Measurements from ENCODE around the gene UBE2V1.

The UBE2V1 gene

DNA sequence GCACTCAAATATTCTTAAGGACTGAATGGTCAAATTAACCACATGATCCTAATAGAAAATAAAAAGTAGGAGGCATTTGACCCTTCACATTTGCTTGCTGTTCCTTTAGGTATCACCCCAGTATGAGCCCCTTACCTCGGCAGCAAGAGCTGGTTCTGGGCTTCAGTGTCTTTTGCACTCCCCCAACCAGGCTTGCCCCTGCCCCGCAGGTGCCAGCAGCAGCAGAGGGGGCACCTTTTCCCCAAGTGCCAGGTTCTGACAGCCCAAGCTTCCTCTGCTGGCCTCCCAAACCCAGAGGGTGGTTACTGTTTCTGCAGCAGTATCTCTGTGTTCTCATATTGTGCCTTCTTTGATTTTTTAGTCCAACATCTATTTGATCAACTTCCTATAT is 23.2 kb downstream of the UBE2V1 start:
- H3K4me1 ChIP-seq (ENCODE audit: control extremely low read depth in 1 of 4, control insufficient read depth in 4 of 4, insufficient read depth in 4 of 4, low read length in 3 of 4): peaks cover 8 to 28% (median 20%) of the 10 kb centered on the region in 4 experiments
- 100% methylated on average over 2 of the region's 2 CpGs for whole genome bisulfite sequencing (ENCODE audit: insufficient coverage)
- H3K4me3 ChIP-seq (ENCODE audit: control insufficient read depth in 1 of 7, extremely low read depth in 1 of 7, insufficient read depth in 4 of 7, low read depth in 2 of 7, low read length in 6 of 7): no peak overlapping the region
- DNase-seq: no peak
- no peaks in the 10 kb centered on the region for H3K27me3 ChIP-seq (replicated peaks in 2 of 5; ENCODE audit: control insufficient read depth in 4 of 5, insufficient read depth in 5 of 5, low read length in 4 of 5)
- CTCF ChIA-PET: interaction anchor here (1.0 to 2.0 kb wide), 3 partner anchors 8 to 11 kb away, joined by 3 to 9 read pairs (median 4); no protein-coding TSS in a partner anchor
- POLR2A ChIA-PET: no interaction called here
- H3K27ac ChIP-seq (ENCODE audit: insufficient read depth in 1 of 2, low read depth in 1 of 2, low read length in 2 of 2, poor library complexity in 1 of 2, severe bottlenecking in 2 of 2): no peak overlapping the region
- no peaks in the 10 kb centered on the region for H3K9me3 ChIP-seq (ENCODE audit: control extremely low read depth in 1 of 5, control insufficient read depth in 4 of 5, insufficient read depth in 2 of 5, low read depth in 1 of 5, low read length in 4 of 5)
- H3K36me3 ChIP-seq (ENCODE audit: control insufficient read depth in 4 of 4, insufficient read depth in 4 of 4, low read length in 3 of 4): peaks cover 9 to 34% (median 24%) of the 10 kb centered on the region in 4 experiments

GRCh38 chr20:50089140-50089786 is 23.7 kb downstream of the UBE2V1 start:
- Histone ChIP-seq H3K27me3 (replicated peaks in 2 of 5; ENCODE audit: control insufficient read depth in 4 of 5, insufficient read depth in 5 of 5, low read length in 4 of 5) (no peaks in the 10 kb centered on the region), H3K36me3 (ENCODE audit: control insufficient read depth in 4 of 4, insufficient read depth in 4 of 4, low read length in 3 of 4) (peaks cover 9 to 29% (median 20%) of the 10 kb centered on the region in 4 experiments), H3K4me1 (ENCODE audit: control extremely low read depth in 1 of 4, control insufficient read depth in 4 of 4, insufficient read depth in 4 of 4, low read length in 3 of 4) (peaks cover 8 to 28% (median 21%) of the 10 kb centered on the region in 4 experiments), H3K9me3 (ENCODE audit: control extremely low read depth in 1 of 5, control insufficient read depth in 4 of 5, insufficient read depth in 2 of 5, low read depth in 1 of 5, low read length in 4 of 5) (no peaks in the 10 kb centered on the region), H3K27ac (ENCODE audit: insufficient read depth in 1 of 2, low read depth in 1 of 2, low read length in 2 of 2, poor library complexity in 1 of 2, severe bottlenecking in 2 of 2) (no peak overlapping the region), H3K4me3 (ENCODE audit: control insufficient read depth in 1 of 7, extremely low read depth in 1 of 7, insufficient read depth in 4 of 7, low read depth in 2 of 7, low read length in 6 of 7) (no peak overlapping the region)
- no peak for DNase-seq
- CTCF ChIA-PET: interaction anchor here (1.0 to 2.0 kb wide), 6 partner anchors 8 to 90 kb away, joined by 3 to 9 read pairs (median 4); no protein-coding TSS in a partner anchor
- WGBS (ENCODE audit: insufficient coverage): 100% methylated on average over 2 of the region's 5 CpGs
- POLR2A ChIA-PET: no interaction called here

GRCh38 chr20:50088022-50088421 is 24.9 kb downstream of the UBE2V1 start:
- H3K27ac ChIP-seq (ENCODE audit: insufficient read depth in 1 of 2, low read depth in 1 of 2, low read length in 2 of 2, poor library complexity in 1 of 2, severe bottlenecking in 2 of 2): no peak overlapping the region
- no peaks in the 10 kb centered on the region for H3K9me3 ChIP-seq (ENCODE audit: control extremely low read depth in 1 of 5, control insufficient read depth in 4 of 5, insufficient read depth in 2 of 5, low read depth in 1 of 5, low read length in 4 of 5)
- peaks cover 9 to 30% (median 20%) of the 10 kb centered on the region in 4 experiments for H3K36me3 ChIP-seq (ENCODE audit: control insufficient read depth in 4 of 4, insufficient read depth in 4 of 4, low read length in 3 of 4)
- no peak overlapping the region for H3K4me3 ChIP-seq (ENCODE audit: control insufficient read depth in 1 of 7, extremely low read depth in 1 of 7, insufficient read depth in 4 of 7, low read depth in 2 of 7, low read length in 6 of 7)
- ChIA-PET POLR2A (no interaction called here), CTCF (interaction anchor here (1.1 to 2.0 kb wide), 4 partner anchors 9 to 91 kb away, joined by 3 to 9 read pairs (median 5); no protein-coding TSS in a partner anchor)
- no peak for DNase-seq
- H3K4me1 ChIP-seq (ENCODE audit: control extremely low read depth in 1 of 4, control insufficient read depth in 4 of 4, insufficient read depth in 4 of 4, low read length in 3 of 4): peaks cover 8 to 30% (median 24%) of the 10 kb centered on the region in 4 experiments
- no CpG with 5 or more reads among the region's 2 CpGs for WGBS (ENCODE audit: insufficient coverage)
- H3K27me3 ChIP-seq (replicated peaks in 2 of 5; ENCODE audit: control insufficient read depth in 4 of 5, insufficient read depth in 5 of 5, low read length in 4 of 5): no peaks in the 10 kb centered on the region

DNA sequence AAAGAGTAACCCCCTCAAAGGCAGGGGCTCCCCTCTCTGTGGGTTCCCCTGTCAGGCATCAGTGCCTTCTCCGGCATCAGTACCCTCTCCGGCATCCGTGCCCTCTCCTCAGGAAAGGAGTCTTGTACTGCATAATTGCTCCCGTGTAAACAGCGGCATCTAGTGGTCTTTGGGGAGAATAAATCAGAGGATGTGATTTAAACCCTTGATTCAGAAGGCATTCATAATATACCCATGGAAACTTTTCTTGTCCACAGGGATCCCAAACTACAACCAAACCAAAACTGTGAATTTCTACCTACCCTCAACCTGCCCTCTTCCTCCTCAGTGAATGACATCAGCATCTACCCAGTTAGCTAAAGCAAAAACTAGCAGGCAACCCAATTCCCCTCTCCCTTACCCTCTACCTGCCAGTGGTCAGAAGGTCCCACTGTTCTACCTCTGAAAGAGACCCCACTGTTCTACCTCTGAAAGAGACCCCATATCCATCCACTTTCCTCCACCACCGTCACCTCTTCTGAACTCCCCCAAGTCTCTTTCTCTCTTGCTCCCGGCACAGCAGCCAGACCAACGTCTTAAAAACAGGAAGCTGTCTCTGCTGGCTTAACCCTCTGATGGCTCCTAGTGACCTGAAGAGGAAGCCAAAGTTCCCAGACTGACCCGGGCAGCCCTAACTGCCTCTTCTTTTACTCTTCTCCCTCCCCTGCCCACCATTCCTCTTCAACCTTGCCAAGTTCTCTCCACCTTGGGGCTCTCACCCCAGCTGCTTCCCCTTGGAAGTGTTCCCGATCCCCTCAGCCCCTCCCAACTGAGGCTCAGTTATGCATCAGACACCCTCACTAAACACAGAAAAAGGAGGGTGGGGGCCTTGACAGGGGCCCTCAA is 27.2 kb downstream of the UBE2V1 start:
- H3K4me3 ChIP-seq (ENCODE audit: control insufficient read depth in 1 of 7, extremely low read depth in 1 of 7, insufficient read depth in 4 of 7, low read depth in 2 of 7, low read length in 6 of 7): peak overlapping the region in 6 of 7 experiments; percentile 10 to 72 (median 54)
- peaks cover 8 to 42% (median 29%) of the 10 kb centered on the region in 4 experiments for H3K4me1 ChIP-seq (ENCODE audit: control extremely low read depth in 1 of 4, control insufficient read depth in 4 of 4, insufficient read depth in 4 of 4, low read length in 3 of 4)
- ChIA-PET CTCF (interaction anchor here (0.6 to 4.4 kb wide), 23 partner anchors 9 to 170 kb away, joined by 3 to 58 read pairs (median 5); partner anchors contain the start of genes SPATA2 and UBE2V1), POLR2A (interaction anchor here (0.6 kb wide), 1 partner anchor 48 kb away, joined by 3 read pairs; no protein-coding TSS in a partner anchor)
- peak overlapping the region; percentile 27 to 52 for H3K27ac ChIP-seq (ENCODE audit: insufficient read depth in 1 of 2, low read depth in 1 of 2, low read length in 2 of 2, poor library complexity in 1 of 2, severe bottlenecking in 2 of 2)
- no peaks in the 10 kb centered on the region for H3K9me3 ChIP-seq (ENCODE audit: control extremely low read depth in 1 of 5, control insufficient read depth in 4 of 5, insufficient read depth in 2 of 5, low read depth in 1 of 5, low read length in 4 of 5)
- peaks cover 4 to 34% (median 21%) of the 10 kb centered on the region in 4 experiments for H3K36me3 ChIP-seq (ENCODE audit: control insufficient read depth in 4 of 4, insufficient read depth in 4 of 4, low read length in 3 of 4)
- WGBS (ENCODE audit: insufficient coverage): 0% methylated on average over 7 of the region's 10 CpGs
- DNase-seq: peak; percentile 65 to 84 (median 80)
- H3K27me3 ChIP-seq (replicated peaks in 2 of 5; ENCODE audit: control insufficient read depth in 4 of 5, insufficient read depth in 5 of 5, low read length in 4 of 5): no peaks in the 10 kb centered on the region

GRCh38 chr20:50085146-50085480 is 27.8 kb downstream of the UBE2V1 start:
- ChIA-PET CTCF (interaction anchor here (0.6 to 4.4 kb wide), 20 partner anchors 9 to 169 kb away, joined by 3 to 58 read pairs (median 5); partner anchors contain the start of genes SNAI1, SPATA2 and UBE2V1), POLR2A (no interaction called here)
- H3K4me1 ChIP-seq (ENCODE audit: control extremely low read depth in 1 of 4, control insufficient read depth in 4 of 4, insufficient read depth in 4 of 4, low read length in 3 of 4): peaks cover 8 to 42% (median 29%) of the 10 kb centered on the region in 4 experiments
- peak overlapping the region in 3 of 7 experiments; percentile 2 to 58 (median 50) for H3K4me3 ChIP-seq (ENCODE audit: control insufficient read depth in 1 of 7, extremely low read depth in 1 of 7, insufficient read depth in 4 of 7, low read depth in 2 of 7, low read length in 6 of 7)
- DNase-seq: no peak
- H3K27ac ChIP-seq (ENCODE audit: insufficient read depth in 1 of 2, low read depth in 1 of 2, low read length in 2 of 2, poor library complexity in 1 of 2, severe bottlenecking in 2 of 2): no peak overlapping the region
- 79% methylated on average over 5 of the region's 5 CpGs for WGBS (ENCODE audit: insufficient coverage)
- no peaks in the 10 kb centered on the region for H3K27me3 ChIP-seq (replicated peaks in 2 of 5; ENCODE audit: control insufficient read depth in 4 of 5, insufficient read depth in 5 of 5, low read length in 4 of 5)
- no peaks in the 10 kb centered on the region for H3K9me3 ChIP-seq (ENCODE audit: control extremely low read depth in 1 of 5, control insufficient read depth in 4 of 5, insufficient read depth in 2 of 5, low read depth in 1 of 5, low read length in 4 of 5)
- H3K36me3 ChIP-seq (ENCODE audit: control insufficient read depth in 4 of 4, insufficient read depth in 4 of 4, low read length in 3 of 4): peaks cover 4 to 34% (median 20%) of the 10 kb centered on the region in 4 experiments

GRCh38 chr20:50083034-50083433 is 29.9 kb downstream of the UBE2V1 start:
- DNase-seq: no peak
- ChIA-PET POLR2A (no interaction called here), CTCF (interaction anchor here (1.0 to 4.4 kb wide), 12 partner anchors 11 to 472 kb away, joined by 3 to 58 read pairs (median 7); no protein-coding TSS in a partner anchor)
- H3K36me3 ChIP-seq (ENCODE audit: control insufficient read depth in 4 of 4, insufficient read depth in 4 of 4, low read length in 3 of 4): peaks cover 0 to 21% (median 10%) of the 10 kb centered on the region in 4 experiments
- H3K9me3 ChIP-seq (ENCODE audit: control extremely low read depth in 1 of 5, control insufficient read depth in 4 of 5, insufficient read depth in 2 of 5, low read depth in 1 of 5, low read length in 4 of 5): no peaks in the 10 kb centered on the region
- H3K27ac ChIP-seq (ENCODE audit: insufficient read depth in 1 of 2, low read depth in 1 of 2, low read length in 2 of 2, poor library complexity in 1 of 2, severe bottlenecking in 2 of 2): no peak overlapping the region
- H3K27me3 ChIP-seq (replicated peaks in 2 of 5; ENCODE audit: control insufficient read depth in 4 of 5, insufficient read depth in 5 of 5, low read length in 4 of 5): no peaks in the 10 kb centered on the region
- H3K4me3 ChIP-seq (ENCODE audit: control insufficient read depth in 1 of 7, extremely low read depth in 1 of 7, insufficient read depth in 4 of 7, low read depth in 2 of 7, low read length in 6 of 7): no peak overlapping the region
- WGBS (ENCODE audit: insufficient coverage): 98% methylated on average over 7 of the region's 7 CpGs
- peaks cover 8 to 42% (median 29%) of the 10 kb centered on the region in 4 experiments for H3K4me1 ChIP-seq (ENCODE audit: control extremely low read depth in 1 of 4, control insufficient read depth in 4 of 4, insufficient read depth in 4 of 4, low read length in 3 of 4)

Data from common myeloid progenitor, CD34-positive (primary cell).